Heart right ventricle (tissue), 16 donors: ENCODE results near the gene IL9. TPM values are rescaled to one million over a fixed set of nuclear protein-coding genes. Genes with fewer than 3 reads are reported as not detected.
"Not testable (repeated sequence)": the region's sequence is repeated elsewhere in the genome, so short reads cannot be mapped to it uniquely, and the experiment has no call there.

ENCODE experiments used
- ATAC-seq, 8 donors: fragments of 200-7000 bp; cut with Tn5 transposase; one replicate each; pipeline ENCODE4 v1.9.1; 2020; ENCODE audit warnings: mild to moderate bottlenecking in 8 of 8, moderate library complexity in 8 of 8, moderate number of reproducible peaks in 1 of 8
- DNase-seq, 2 donors: peaks; one replicate each; pipeline ENCODE4 v3.0.0-alpha.2; 2020
- H3K27ac ChIP-seq, 10 donors: fragments of 200-600 bp; sonication (generic) in 2 of 10; one replicate each; pipeline versions ENCODE4 v1.5.0 to v1.8.0; 2020 to 2022; ENCODE audit warnings: mild to moderate bottlenecking in 3 of 10
- H3K27me3 ChIP-seq, 7 donors: fragments of 200-600 bp; one replicate each; pipeline ENCODE4 v1.8.0; 2021 to 2022; ENCODE audit warnings: mild to moderate bottlenecking in 2 of 7
- H3K36me3 ChIP-seq, 9 donors: fragments of 200-600 bp; sonication (generic) in 1 of 9; one replicate each; pipeline versions ENCODE4 v1.5.0 to v1.8.0; 2020 to 2022; ENCODE audit warnings: mild to moderate bottlenecking in 2 of 9
- H3K4me1 ChIP-seq, 9 donors: fragments of 200-600 bp; sonication (generic) in 1 of 9; one replicate each; pipeline versions ENCODE4 v1.5.0 to v1.8.0; 2020 to 2022; ENCODE audit warnings: mild to moderate bottlenecking in 4 of 9
- H3K4me3 ChIP-seq, 10 donors: fragments of 200-600 bp; sonication (generic) in 2 of 10; one replicate each; pipeline versions ENCODE4 v1.5.0 to v1.8.0; 2020 to 2022; ENCODE audit warnings: mild to moderate bottlenecking in 7 of 10, moderate library complexity in 2 of 10
- H3K9me3 ChIP-seq, 11 donors: fragments of 200-600 bp in 10 of 11; sonication (generic) in 2 of 11; one replicate each; pipeline versions ENCODE4 v1.5.0 to v1.8.0; 2013 to 2022; ENCODE audit warnings: mild to moderate bottlenecking in 2 of 11, control low read depth in 1 of 11, moderate library complexity in 1 of 11
- CTCF ChIP-seq, 9 donors: fragments of 200-600 bp; sonication (generic) in 2 of 9; IDR thresholded peaks; one replicate each; pipeline versions ENCODE4 v1.5.0 to v1.8.0; 2021 to 2022; ENCODE audit warnings: antibody characterized with exemption in 9 of 9, mild to moderate bottlenecking in 5 of 9, moderate library complexity in 1 of 9
- WGBS, 2 donors: extraction: QIAGEN DNeasy Blood & Tissue Kit; methylation state at CpG; one replicate each; pipeline ENCODE4 v1.1.7; 2013; ENCODE audit warnings: inconsistent platforms in 1 of 2; 5-methylcytosine and 5-hydroxymethylcytosine counted together
- intact Hi-C, 10 donors: fragments of 100-400 bp; cut with DNase I; formaldehyde crosslinking; loops; one replicate each; pipeline versions ENCODE4 v1.11.1 to v1.14.2; 2022
- polyA plus RNA-seq, 2 donors: library from polyadenylated mRNA; stranded (reverse); fragments of 200-250 nt; gene quantifications; one replicate each; pipeline ENCODE4 v1.2.3, GENCODE V29; 2013
- total RNA-seq, 10 donors: library from RNA; stranded (reverse); fragmentation: NEBNext Ultra II Directional in 3 of 10; extraction: Animal tissue kit (Norgen Biotek cat#: 25700) in 3 of 10; gene quantifications; one replicate each; pipeline versions ENCODE4 v1.2.1 to v1.2.4, GENCODE V29; 2021 to 2023
- donor health status: Arrhythmogenic right ventricular cardiomyopathy.
- donor health status: ischemic (EF 13 %, LVEDD 7.1; RV severe dilation, severe dysfunction).
- donor health status: healthy with polysubstance abuse.
- donor health status: DM: no; HTN: yes; CAD: no.
- donor health status: DM: no; HTN: no; CAD: no.
- donor health status: ischemic (EF 25% LVEDD 6.9; RV normal size, moderate dysfunction).
- donor health status: ischemic (EF 25% LVEDD 5.7; RV mildly dilated, moderate dysfunction).
- donor health status: healthy.
- donor health status: DM: yes; HTN: yes; CAD: no.
- donor health status: Ischemic cardiomyopathy.
- donor health status: ischemic (EF 35%, LVEDD 5.7; RV mildly dilated, moderate dysfunction).
- donor health status: nonischemic (EF 11% LVEDD 7.7; RV severe dilation, severe dysfunction).
- donor health status: DM: yes; HTN: yes; CAD: no.
- donor health status: PGD.
- donor health status: ischemic (EF 29% LVEDD 5.4; RV normal size, mild dysfunction).
- donor health status: nonischemic (EF 23%, LVEDD 6.1; RV moderate dilation, normal function).

Gene IL9
- total and polyA plus RNA-seq, 12 donors, result not detected

GRCh38 chr5:135862744-135863143 is 32.9 kb downstream of the IL9 start:
- Histone ChIP-seq H3K9me3 (peaks cover 0 to 4% (median 0%) of the 10 kb centered on the region in 11 donors), H3K4me1 (no peaks in the 10 kb centered on the region), H3K4me3 (no peak overlapping the region), H3K27ac (no peak overlapping the region), H3K36me3 (no peaks in the 10 kb centered on the region), H3K27me3 (no peaks in the 10 kb centered on the region)
- WGBS, 2 donors, result 98% methylated on average over 2 of the region's 2 CpGs
- TF ChIP-seq CTCF (IDR thresholded peaks at IDR 0.05), result no peak
- ATAC-seq, result no peak
- no peak for DNase-seq
- intact Hi-C loops, result no loop called here

- no peak for ATAC-seq
- intact Hi-C loops, result no loop called here
- Histone ChIP-seq H3K9me3 (peaks cover 0 to 4% (median 0%) of the 10 kb centered on the region in 11 donors), H3K4me1 (no peaks in the 10 kb centered on the region), H3K27me3 (peaks cover 0 to 4% (median 0%) of the 10 kb centered on the region in 7 donors), H3K4me3 (no peak overlapping the region), H3K36me3 (no peaks in the 10 kb centered on the region), H3K27ac (no peak overlapping the region)
- no peak for DNase-seq
- TF ChIP-seq CTCF (IDR thresholded peaks at IDR 0.05), result no peak
Measured at GRCh38 chr5:135862086-135862485, 33.6 kb downstream of the IL9 start.

- no peaks in the 10 kb centered on the region for H3K4me1 ChIP-seq
- no peak overlapping the region for H3K4me3 ChIP-seq
- no peaks in the 10 kb centered on the region for H3K36me3 ChIP-seq
- peaks cover 0 to 4% (median 0%) of the 10 kb centered on the region in 7 donors for H3K27me3 ChIP-seq
- intact Hi-C loops, result no loop called here
- DNase-seq (no peak), ATAC-seq (peak in 1 of 8 donors; percentile 24)
- H3K9me3 ChIP-seq, result peaks cover 0 to 4% (median 0%) of the 10 kb centered on the region in 11 donors
- no peak overlapping the region for H3K27ac ChIP-seq
- 75 to 93% methylated on average over 1 of the region's 1 CpG for WGBS, 2 donors
- TF ChIP-seq CTCF (IDR thresholded peaks at IDR 0.05), result no peak
Measured at GRCh38 chr5:135861641-135862040, 34.0 kb downstream of the IL9 start.

- H3K27me3 ChIP-seq, result peaks cover 0 to 6% (median 0%) of the 10 kb centered on the region in 7 donors
- no peak for TF ChIP-seq CTCF (IDR thresholded peaks at IDR 0.05)
Measured at GRCh38 chr5:135859641-135860040, 36.0 kb downstream of the IL9 start.

GRCh38 chr5:135859186-135859585 is 36.5 kb downstream of the IL9 start:
- H3K27ac ChIP-seq, H3K9me3 ChIP-seq, H3K36me3 ChIP-seq, H3K27me3 ChIP-seq, ATAC-seq, H3K4me3 ChIP-seq, DNase-seq, H3K4me1 ChIP-seq, intact Hi-C loops: not testable (repeated sequence)
- whole genome bisulfite sequencing, 2 donors, result 64 to 67% methylated on average over 3 of the region's 3 CpGs

More at GRCh38 chr5:135859641-135860040, 36.0 kb downstream of the IL9 start:
- ATAC-seq (no peak), DNase-seq (no peak)
- Histone ChIP-seq H3K9me3 (peaks cover 0 to 4% (median 0%) of the 10 kb centered on the region in 11 donors), H3K4me1 (no peaks in the 10 kb centered on the region), H3K4me3 (no peak overlapping the region), H3K36me3 (no peaks in the 10 kb centered on the region), H3K27ac (no peak overlapping the region)
- WGBS, 2 donors, result 58 to 62% methylated on average over 1 of the region's 1 CpG
- intact Hi-C loops, result no loop called here
